Gastrocnemius medialis (tissue), 4 donors: ENCODE data around the gene RPRD2.

ENCODE experiments used
- POLR2A ChIP-seq, 2 donors: fragments of 450-650 bp; IDR thresholded peaks; one replicate each; pipeline ENCODE4 v1.6.1; 2017; ENCODE audit warnings: antibody characterized with exemption in 2 of 2, mild to moderate bottlenecking in 2 of 2, moderate library complexity in 2 of 2
- TF ChIP-seq, protein P1 (sequence below), 5 experiments: fragments of 450-650 bp in 3 of 5; fragments of 200-600 bp in 2 of 5; sonication (generic) in 2 of 5; IDR thresholded peaks in 4 of 5; conservative IDR thresholded peaks in 1 of 5; 1 replicate in 4 of 5; 2 replicates in 1 of 5; pipeline ENCODE4 v1.5.1; 2016 to 2019; ENCODE audit warnings: antibody characterized with exemption in 5 of 5, mild to moderate bottlenecking in 3 of 5, moderate library complexity in 3 of 5

DNA sequence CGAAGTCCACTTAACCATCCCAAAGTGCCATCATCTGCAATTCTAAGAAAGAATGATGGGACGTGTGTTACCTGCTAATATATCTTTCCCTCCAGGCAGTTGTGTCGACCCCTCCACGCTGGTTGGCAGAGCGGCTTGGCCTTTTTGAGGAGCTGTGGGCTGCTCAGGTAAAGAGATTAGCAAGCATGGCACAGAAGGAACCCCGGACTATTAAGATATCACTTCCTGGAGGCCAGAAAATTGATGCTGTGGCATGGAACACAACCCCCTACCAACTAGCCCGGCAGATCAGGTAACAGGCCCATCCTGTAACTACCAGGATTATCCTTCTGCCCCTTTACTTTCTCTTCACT, 123.8 kb downstream of the RPRD2 start:
- TF ChIP-seq, protein P1, sequence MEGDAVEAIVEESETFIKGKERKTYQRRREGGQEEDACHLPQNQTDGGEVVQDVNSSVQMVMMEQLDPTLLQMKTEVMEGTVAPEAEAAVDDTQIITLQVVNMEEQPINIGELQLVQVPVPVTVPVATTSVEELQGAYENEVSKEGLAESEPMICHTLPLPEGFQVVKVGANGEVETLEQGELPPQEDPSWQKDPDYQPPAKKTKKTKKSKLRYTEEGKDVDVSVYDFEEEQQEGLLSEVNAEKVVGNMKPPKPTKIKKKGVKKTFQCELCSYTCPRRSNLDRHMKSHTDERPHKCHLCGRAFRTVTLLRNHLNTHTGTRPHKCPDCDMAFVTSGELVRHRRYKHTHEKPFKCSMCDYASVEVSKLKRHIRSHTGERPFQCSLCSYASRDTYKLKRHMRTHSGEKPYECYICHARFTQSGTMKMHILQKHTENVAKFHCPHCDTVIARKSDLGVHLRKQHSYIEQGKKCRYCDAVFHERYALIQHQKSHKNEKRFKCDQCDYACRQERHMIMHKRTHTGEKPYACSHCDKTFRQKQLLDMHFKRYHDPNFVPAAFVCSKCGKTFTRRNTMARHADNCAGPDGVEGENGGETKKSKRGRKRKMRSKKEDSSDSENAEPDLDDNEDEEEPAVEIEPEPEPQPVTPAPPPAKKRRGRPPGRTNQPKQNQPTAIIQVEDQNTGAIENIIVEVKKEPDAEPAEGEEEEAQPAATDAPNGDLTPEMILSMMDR (IDR thresholded peaks at IDR 0.05 in 4 of 5, conservative IDR thresholded peaks at IDR 0.05 in 1 of 5): no peak
- no peak for TF ChIP-seq POLR2A (IDR thresholded peaks at IDR 0.05)
